GM18861 (cell line): ENCODE measurements around the gene CLEC2B.
"Not testable (repeated sequence)": the region's sequence is repeated elsewhere in the genome, so short reads cannot be mapped to it uniquely, and the experiment has no call there.

Experiments used
- ATAC-seq: cut with Tn5 transposase; IDR thresholded peaks from one replicate; pipeline ENCODE4 v1.9.1; 2021; ENCODE audit not compliant: unreplicated experiment

Gene CLEC2B

DNA sequence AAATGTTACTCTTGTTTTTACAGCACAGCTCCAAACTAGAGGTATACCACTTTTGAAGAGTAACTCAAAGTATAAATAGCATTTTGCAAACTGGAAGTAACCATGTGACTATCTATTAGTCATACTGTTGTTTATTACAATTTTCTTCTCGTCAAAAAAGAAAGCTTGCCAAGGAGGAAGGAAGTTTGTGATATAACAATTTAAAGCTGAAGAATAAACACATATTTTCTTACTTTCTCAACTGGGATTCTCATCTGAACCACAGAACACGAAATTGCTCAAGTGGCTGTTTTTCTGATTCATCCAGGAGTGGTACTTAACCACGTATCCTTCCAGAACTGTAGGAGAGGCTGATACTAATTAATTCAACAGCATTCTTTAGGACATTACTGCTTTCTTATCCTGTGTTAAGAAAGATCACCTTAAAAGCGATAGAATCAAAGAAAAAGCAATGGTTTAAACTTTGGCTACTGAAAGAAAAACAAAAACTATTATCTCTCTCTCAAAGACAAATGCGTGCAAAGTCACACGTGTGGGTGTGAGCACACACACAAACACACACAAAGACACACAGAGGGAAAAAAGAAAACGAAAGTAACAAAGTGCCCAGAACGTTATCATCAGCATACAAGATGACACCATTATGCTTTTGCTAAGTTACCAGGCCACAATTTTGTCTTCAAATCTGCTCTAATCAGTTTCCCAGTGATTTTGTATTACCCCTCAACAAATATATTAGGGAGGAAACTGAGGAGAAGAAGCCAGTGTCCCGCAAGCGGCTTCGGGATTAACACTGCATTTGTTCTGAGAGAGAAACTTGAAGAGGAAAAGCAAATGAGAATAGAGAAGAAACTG lies at the start of gene CLEC2B:
Gene CLEC2B (minus strand): TSS at position 48 of the 855 bp plus-strand sequence.
- no peak for ATAC-seq

DNA sequence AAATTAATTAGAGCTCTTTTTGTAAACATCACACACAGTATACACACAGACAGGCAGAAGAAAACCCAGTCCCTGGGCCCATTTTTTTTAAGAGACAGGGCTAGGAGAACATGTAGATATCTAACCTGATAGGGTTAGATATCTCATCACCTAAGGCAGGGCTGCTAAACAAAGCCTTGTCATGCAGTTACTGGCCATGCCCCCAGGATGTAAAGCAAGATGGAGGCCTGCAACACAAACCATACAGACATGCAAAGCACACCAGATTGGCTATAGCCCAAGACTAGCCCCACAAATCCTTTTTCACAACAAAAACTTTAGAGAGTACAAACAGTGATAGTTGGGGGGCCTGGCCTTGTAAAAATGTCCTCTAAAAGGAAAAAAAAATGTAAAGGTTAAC lies 42.6 kb upstream of the CLEC2B start:
- no peak for ATAC-seq

DNA sequence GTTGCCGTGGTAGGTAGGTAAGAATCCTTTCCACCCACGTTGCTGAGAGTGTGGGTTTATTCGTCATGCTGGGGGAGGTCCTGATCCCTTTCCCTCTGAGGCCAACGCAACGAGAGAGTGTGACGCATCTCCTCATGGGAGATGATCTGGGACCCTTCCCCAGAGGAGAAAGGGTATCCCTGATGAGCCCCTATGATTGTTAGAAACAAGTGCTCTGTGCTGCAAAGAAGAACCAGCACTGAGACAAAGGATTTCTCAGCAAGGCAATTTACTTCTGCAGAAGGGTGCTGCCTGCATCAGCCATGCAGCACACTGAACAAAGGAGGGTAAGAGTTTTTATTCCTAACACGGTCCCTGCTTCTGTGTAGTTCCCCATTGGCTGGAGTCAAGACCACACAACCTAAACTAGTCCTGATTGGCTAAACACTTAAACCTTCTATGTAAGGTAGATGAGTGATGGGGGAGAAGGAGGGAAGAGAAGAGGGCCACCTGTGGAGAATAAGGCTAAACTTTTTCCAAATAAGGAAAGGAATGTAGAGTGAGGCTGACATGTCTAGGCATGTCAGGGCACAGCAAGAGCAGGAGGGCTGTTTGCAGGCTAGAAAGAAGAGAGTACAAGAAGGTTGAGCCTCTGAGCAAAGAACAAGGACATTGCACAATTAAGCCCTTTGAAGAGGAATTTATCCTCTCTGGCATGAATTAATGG lies 41.7 kb upstream of the CLEC2B start:
- ATAC-seq: no peak

DNA sequence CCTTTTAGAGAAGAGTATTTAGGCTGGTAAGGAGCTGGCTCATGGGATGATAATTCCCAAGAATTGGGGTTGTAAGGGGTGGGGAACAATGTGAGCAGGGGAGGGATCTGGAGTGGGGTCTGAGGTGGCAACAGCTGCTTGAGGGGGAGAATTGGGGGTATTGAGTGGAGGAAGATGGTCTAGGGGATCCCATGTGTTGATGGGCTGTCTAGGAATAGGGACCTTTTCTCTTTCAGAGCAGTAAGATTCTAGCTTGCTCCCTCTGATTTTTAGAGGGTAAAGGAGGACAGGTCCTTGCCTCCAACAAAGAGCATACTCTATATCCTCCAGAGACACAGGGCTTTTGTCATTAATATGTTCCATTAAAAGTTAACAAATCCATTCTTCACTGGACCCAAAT lies 40.6 kb upstream of the CLEC2B start:
- ATAC-seq: no peak

DNA sequence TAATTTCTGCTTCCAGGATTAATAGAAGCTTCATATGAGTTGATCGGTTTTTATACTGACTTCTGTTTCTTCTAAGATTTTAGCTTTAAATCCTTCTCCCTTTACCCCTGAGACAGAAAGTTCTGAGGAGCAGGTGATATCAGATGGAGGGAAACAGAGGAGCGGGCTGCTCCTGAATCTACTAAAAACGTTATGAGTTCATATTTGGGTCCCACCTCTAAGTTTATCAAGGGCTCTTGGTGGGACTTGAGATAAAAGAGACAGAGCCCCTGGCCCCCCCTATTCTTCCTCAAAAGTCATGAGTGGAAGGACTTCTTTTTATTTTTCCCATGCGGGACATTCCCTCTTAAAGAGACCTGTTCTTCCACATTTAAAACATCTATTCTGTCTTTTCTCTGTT lies 39.2 kb upstream of the CLEC2B start:
- ATAC-seq: no peak

DNA sequence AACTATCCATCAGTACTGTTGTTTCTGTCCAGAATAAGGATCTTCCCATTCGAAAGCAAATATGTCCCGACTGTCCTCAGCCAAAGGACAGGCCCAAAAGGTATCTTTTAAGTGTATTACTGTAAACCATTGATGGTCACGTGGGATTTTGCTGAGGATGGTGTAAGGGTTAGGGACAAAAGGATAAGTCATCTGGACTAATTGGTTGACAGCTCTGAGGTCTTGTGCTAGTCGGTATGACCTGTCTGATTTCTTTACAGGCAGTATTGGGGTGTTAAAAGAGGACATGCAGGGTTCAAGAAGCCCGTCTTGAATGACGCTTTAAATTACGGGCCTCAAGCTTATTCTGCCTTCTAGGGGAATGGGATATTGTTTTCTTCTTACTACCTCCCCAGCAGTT lies 38.6 kb upstream of the CLEC2B start:
- no peak for ATAC-seq

DNA sequence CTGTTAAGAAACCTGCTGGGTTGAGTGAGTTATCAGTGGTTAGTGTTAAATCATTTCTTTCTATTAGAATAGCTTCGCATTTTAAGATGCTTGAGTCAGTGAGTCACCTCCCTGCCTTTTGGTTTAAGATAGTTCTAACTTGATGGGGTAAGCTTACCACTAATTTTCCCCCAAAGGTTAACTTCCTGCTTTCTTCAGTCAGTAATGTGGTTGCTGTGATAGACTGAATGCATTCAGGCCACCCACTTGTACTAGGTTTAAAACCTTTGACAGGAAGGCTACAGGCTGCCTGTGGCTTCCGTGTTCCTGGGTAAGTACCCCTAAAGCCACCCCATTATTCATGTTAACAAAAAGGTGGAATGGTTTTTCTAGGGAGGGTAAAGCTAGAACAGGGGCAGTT lies 37.7 kb upstream of the CLEC2B start:
- no peak for ATAC-seq

DNA sequence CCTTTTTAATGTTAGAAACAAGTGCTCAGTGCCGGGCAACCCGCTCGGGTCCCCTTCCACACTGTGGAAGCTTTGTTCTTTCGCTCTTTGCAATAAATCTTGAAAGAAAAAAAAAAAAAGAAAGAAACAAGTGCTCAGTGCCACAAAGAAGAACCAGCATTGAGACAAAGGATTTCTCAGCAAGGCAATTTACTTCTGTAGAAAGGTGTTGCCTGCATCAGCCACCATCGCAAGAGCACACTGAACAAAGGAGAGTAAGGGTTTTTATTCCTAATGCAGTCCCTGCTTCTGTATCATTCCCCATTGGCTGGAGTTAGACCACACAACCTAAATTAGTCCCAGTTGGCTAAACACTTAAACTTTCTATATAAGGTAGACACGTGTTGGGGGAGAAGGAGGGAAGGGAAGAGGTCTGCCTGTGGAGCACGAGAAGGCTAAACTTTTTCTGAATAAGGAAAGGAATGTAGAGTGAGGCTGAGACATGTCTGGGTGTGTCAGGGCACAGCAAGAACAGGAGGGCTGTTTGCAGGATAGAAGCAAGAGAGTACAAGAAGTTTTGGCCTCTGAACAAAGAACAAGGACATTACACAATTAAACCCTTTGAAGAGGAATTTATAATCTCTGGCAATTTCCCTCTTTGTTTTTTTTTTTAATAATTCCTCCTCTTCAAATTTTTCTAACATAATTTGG lies 33.5 kb upstream of the CLEC2B start:
- ATAC-seq: no peak

DNA sequence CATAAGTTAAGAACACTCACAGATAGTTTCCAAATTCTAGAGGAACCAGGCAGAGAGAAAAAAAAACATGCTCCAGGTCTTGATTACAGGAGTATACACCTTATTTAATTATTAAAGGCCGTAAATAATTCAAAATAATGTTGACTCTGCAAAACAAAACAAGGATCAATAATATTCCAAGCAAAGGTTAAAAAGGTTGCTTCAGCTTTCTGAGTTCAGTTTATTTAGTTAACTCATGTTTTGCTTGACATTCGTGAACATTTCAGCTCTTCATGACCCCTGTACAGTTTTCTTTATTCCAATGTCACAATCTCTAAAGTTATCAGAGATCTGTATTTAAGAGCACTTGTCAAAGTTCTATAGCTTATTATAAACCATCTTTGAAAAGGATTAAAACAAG lies 31.8 kb upstream of the CLEC2B start:
- ATAC-seq: no peak

DNA sequence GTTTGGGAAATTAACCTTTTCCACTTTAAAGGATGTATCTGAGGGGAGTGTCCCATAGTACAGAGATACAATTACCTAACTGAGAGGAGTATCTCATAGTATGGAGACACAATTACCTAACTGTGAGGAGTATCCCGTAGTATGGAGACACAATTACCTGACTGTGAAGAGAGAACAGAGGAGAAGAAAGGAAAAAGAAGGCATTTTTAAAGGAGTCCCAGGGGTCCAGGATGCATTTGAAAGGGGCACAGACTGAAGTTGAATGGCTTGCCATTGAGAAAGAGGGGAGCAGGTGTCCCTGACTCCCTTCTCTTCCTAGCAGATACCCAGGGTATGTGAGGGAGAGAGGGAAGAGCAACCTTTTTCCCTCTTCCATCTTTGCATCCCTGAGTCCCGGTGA lies 30.1 kb upstream of the CLEC2B start:
- ATAC-seq: no peak

DNA sequence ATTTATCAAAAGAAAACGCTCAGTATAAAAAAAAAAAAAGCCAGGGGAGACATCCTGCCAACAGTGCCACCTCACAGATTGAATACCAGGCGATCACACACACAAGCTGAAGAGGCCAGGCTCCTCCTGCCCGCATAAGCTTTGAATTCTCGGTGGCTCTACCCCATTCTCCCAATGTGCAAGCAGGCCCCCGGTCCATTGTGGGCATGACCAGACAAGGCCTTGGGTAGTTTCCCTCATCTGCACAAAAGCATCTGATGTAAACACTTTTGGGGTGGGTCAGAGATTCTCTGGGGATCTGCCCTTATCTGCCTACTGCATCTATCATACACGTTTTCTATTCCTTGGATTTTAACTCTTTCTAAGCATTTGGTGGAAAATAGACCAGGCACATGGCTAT lies 28.4 kb upstream of the CLEC2B start:
- ATAC-seq: no peak

DNA sequence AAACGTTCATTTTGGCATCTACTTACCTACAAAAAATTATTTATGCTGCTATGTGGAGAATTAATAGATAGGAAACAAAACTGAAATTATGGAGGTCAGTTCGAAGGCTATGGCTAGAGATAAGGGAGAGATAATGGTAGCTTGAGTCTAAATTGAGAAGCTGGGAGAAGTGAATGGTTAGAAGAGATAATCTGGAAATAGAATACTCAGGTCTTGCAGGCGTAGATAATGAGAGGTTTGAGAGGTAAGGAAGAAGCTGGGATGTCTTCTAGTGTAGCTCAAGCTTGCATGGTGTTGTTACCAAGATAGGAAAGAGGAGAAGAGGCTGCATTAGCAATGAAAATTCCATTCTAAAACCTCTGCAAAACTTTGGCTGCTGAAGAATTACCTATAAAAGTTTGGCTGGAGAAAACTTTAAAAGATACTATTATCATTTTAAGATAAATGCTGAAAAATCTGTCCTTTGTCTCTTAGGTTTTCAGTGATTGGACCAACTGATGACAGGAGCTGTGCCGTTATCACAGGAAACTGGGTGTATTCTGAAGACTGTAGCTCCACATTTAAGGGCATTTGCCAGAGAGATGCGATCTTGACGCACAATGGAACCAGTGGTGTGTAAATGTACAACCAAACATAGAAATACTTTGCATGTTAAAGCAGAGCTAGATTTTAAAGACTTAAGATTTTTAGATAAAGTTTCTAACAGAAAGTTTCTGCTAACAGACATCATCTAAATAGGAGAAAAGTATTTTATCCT lies 26.2 kb upstream of the CLEC2B start:
- no peak for ATAC-seq

DNA sequence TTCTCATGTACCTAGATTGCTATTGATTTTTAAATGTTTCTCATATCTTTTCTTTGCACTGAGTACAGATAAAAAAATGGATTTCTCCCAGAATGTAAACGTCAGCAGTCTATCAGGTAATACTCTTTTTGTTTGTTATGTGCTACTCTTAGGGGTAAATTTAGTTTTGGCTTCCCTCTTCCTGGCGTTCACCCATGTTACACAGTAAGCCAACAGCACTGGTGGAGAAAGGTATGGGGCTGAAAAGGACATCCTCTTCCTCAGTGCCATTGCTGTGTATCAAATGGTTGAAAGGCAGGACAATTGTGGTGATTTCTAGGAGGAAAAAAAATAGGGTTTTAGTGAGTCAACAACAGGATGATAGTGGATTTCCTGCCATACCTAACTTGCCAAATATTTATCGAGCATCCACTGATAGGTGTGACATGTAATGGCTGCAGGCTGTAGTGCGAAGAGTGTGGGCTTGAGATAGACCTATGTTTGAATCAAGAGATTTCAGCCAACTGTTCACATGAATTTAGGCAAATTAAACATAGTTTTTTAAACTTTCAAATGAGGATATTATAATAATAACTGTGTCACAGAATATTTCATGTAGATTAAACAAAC lies 19.6 kb upstream of the CLEC2B start:
- no peak for ATAC-seq

DNA sequence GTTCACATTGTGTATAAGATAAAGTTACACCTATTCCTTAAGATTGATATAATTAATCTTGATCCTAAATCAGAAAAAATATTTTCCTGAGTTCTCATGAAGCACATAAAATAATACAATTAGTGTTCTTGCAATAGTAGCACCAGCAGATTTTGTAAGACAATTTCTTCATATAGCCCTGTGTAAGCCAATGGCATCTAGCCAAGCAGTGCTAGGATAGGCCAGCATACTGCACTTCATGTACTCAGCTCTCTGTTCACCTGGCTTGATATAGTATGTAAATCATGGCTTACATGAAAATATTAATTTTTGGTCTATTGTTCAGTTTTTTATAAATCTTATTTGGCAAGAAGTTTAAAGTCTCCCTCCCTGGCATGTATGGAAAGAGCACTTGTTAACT lies 14.0 kb upstream of the CLEC2B start:
- ATAC-seq: no peak

DNA sequence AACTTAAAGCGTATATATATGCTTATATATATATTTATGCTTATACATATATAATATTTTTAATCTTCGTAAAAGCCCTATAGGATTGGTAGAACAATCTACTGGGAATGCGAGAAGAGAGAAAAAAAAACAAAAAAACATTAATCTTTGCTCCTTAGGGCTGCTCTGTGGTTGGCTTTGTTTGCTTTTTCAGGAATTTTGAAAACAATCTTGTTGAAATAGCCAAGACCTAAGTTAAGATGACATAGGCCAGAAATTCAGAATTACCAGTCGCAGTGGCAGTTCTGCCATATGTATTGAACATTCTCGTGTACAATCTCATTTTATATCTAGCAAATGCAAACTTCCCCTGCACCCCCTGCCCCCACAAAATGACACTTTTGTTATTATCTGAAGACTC lies 12.8 kb upstream of the CLEC2B start:
- ATAC-seq: no peak

DNA sequence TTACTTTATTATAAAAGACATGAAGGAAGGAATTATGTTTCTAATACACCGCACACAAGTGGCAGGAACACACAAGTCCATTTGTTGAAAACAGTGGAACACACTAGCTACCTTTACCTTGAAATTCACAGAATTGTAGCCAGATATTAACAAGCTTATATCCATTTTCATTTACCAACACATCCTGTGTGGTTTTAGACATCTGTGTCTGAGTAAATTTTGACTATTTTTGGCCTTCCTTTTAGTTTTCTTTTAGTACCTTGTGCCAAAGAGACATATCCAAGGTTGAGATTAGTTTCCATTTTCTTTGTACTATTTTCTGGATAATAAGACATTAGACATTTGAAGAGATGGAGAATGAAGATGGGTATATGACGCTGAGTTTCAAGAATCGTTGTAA lies 12.1 kb upstream of the CLEC2B start, which contains the start of gene KLRF2:
Gene KLRF2 (plus strand): TSS at position 244 of the 400 bp plus-strand sequence. CDS start 107 bp downstream, at position 351.
- no peak for ATAC-seq

DNA sequence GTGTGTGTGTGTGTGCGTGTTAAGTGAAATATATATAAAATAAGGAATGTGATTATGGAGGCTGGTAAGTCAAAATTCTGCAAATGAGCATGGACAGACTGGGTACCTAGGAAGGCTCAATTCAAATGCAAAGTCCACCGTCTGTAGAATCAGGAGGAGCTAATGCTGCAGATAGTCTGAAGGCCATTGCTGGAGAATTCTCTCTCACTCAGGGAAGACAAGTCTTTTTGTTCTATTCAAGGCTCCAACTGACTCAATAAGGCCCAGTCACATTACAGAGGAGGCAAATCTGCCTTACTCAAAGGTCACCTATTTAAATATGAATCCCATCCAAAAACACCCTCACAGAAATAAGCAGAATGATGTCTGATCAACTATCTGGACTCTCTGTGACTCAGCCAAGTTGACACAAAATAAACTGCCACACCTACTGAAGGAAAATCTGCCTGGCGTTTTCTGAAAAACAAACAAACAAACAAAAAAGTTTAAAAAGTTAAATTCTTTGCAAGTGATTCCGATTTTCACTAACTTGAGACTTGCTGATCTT lies 11.5 kb upstream of the CLEC2B start:
- ATAC-seq: no peak

DNA sequence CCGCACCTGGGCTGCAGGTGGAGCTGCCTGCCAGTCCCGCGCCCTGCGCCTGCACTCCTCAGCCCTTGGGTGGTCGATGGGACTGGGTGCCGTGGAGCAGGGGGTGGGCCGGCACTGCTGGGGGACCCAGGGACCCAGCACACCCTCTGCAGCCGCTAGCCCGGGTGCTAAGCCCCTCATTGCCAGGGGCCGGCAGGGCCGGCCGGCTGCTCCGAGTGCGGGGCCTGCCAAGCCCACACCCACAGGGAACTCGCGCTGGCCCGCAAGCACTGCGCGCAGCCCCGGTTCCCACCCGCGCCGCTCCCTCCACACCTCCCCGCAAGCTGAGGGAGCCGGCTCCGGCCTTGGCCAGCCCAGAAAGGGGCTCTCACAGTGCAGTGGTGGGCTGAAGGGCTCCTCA lies 7.0 kb upstream of the CLEC2B start:
- ATAC-seq: not testable (repeated sequence)

DNA sequence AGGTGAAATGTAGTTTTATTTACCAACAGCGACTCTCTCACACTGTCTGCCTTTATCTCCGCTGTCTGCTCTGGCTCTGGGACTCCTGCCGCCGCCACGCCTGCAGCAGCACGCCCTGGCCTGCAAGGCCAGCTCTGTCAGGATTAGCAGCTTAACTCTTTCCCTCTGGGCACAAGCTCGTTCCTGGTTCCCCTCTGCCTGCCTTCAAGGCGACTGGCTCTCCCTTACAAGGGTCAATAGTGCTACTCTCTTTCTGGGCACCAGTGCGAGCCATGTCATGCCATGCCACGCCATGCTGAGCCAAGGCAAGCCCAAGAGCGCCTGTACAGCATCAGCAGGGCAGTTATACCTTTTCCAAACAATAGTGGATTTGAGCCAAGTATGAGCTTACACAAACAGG lies 3.6 kb upstream of the CLEC2B start:
- ATAC-seq: no peak

DNA sequence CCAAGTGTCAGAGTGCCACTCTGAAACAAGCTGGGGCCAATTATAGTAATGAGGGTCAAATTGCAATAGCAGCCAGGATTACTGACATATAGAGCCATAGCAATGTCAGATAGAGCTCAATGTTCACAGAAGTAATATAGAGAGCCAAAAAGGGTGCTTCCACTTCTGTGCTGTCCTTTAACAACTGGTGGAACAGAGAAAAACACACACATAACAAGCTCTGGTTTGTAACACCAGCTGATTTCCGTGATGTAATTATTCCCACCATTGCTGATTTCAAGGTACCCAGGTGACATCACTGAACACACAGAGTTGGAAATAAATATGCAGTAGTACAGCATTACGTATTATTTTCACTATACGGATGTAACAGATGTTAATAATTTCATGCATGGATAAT lies 3.0 kb upstream of the CLEC2B start:
- ATAC-seq: no peak
